ENCODE data around the gene RANBP3.

DNA sequence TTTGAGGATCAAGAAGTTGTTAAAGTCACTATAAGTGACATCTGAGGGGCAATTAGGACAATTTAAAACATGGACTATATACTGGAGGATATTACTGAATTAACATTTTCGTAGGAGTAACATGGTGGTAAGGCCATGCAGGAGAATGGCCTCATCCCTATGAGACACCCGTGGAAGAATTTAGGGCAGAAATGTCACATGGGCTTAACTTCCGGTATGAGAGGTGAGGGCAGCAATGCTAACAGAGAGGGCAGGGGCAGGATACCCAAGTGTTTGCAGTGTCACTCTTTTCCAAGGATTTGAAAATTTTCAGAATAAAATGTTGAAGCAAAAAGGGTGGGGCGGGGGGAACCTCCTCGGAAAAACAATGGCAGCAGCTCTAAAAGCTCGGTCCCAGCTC is 23.6 kb downstream of the RANBP3 start:
- TF ChIP-seq ZNF274 (IDR thresholded peaks at IDR 0.05; ENCODE audit: low read depth, low read length) (no peak), SUZ12 (IDR thresholded peaks at IDR 0.05; ENCODE audit: extremely low read depth, insufficient read depth, insufficient read length) (no peak)

Data from NT2/D1 (cell line).